GM23338 (cell line): ENCODE measurements around the gene ZNF276. TPM values are rescaled to one million over a fixed set of nuclear protein-coding genes. Genes with fewer than 3 reads are reported as not detected.

ENCODE experiments used
- ATAC-seq: fragments of 200-7000 bp; cut with Tn5 transposase; 3 replicates; pipeline ENCODE4 v1.9.1; 2020
- DNase-seq: peaks from one replicate; pipeline ENCODE4 v3.0.0-alpha.2; 2015; ENCODE audit warnings: low spot score
- H2AFZ ChIP-seq: fragments of 200-600 bp; sonication (generic); 2 replicates; pipeline ENCODE4 v1.8.0; 2016; ENCODE audit warnings: antibody characterized with exemption, mild to moderate bottlenecking, moderate library complexity
- H3F3A ChIP-seq: fragments of 200-600 bp; sonication (generic); replicated peaks from 2 replicates; pipeline ENCODE4 v1.8.0; 2017; ENCODE audit warnings: antibody characterized with exemption, mixed run types, low read depth
- H3K27ac ChIP-seq: fragments of 200-600 bp; sonication (generic); 2 replicates; pipeline ENCODE4 v1.6.1; 2016; ENCODE audit warnings: low read depth
- H3K27me3 ChIP-seq: fragments of 200-600 bp; sonication (generic); 2 replicates; pipeline ENCODE4 v1.8.0; 2016; ENCODE audit warnings: mild to moderate bottlenecking, mixed run types, moderate library complexity; ENCODE audit not compliant: insufficient read depth
- H3K36me3 ChIP-seq: fragments of 200-600 bp; sonication (generic); 2 replicates; pipeline ENCODE4 v1.8.0; 2016; ENCODE audit warnings: mild to moderate bottlenecking; ENCODE audit not compliant: insufficient read depth
- H3K4me1 ChIP-seq: fragments of 200-600 bp; sonication (generic); 2 replicates; pipeline ENCODE4 v1.8.0; 2016; ENCODE audit warnings: mild to moderate bottlenecking, moderate library complexity; ENCODE audit not compliant: insufficient read depth
- H3K4me2 ChIP-seq: fragments of 200-600 bp; sonication (generic); 2 replicates; pipeline ENCODE4 v1.7.1; 2017; ENCODE audit warnings: mixed run types
- H3K4me3 ChIP-seq: fragments of 200-600 bp; sonication (generic); 2 replicates; pipeline ENCODE4 v1.6.1; 2016; ENCODE audit warnings: mixed run types
- H3K79me2 ChIP-seq: fragments of 200-600 bp; sonication (generic); replicated peaks from 2 replicates; pipeline ENCODE4 v1.8.0; 2017; ENCODE audit warnings: mild to moderate bottlenecking; ENCODE audit not compliant: insufficient read depth
- H3K9me2 ChIP-seq: fragments of 200-600 bp; sonication (generic); 2 replicates; pipeline ENCODE4 v1.8.0; 2017; ENCODE audit not compliant: insufficient read depth
- H4K20me1 ChIP-seq: fragments of 200-600 bp; sonication (generic); replicated peaks from 2 replicates; pipeline ENCODE4 v1.8.0; 2017; ENCODE audit warnings: mild to moderate bottlenecking; ENCODE audit not compliant: insufficient read depth
- H3K27ac Mint-ChIP-seq: 2 replicates; pipeline ENCODE4 v1.8.0; 2020; ENCODE audit warnings: inconsistent platforms, mild to moderate bottlenecking, moderate library complexity, mixed read lengths
- H3K27me3 Mint-ChIP-seq: 3 replicates; pipeline ENCODE4 v1.8.0; 2022; ENCODE audit warnings: low read depth, mild to moderate bottlenecking, moderate library complexity, mixed read lengths, inconsistent platforms; ENCODE audit not compliant: insufficient read depth, poor library complexity
- H3K36me3 Mint-ChIP-seq: 3 replicates; pipeline ENCODE4 v1.8.0; 2021; ENCODE audit warnings: low read depth, mild to moderate bottlenecking, inconsistent platforms, moderate library complexity, mixed read lengths
- H3K4me1 Mint-ChIP-seq: 3 replicates; pipeline ENCODE4 v1.8.0; 2020; ENCODE audit warnings: mild to moderate bottlenecking, inconsistent platforms, mixed read lengths
- H3K4me3 Mint-ChIP-seq: 3 replicates; pipeline ENCODE4 v1.8.0; 2021; ENCODE audit warnings: moderate library complexity, mild to moderate bottlenecking, inconsistent platforms, mixed read lengths
- H3K9me3 Mint-ChIP-seq: 3 replicates; pipeline ENCODE4 v1.8.0; 2020; ENCODE audit warnings: moderate library complexity, mild to moderate bottlenecking, inconsistent platforms, mixed read lengths
- CREB1 ChIP-seq: fragments of 250-450 bp; sonication (Bioruptor Pico); IDR thresholded peaks from 2 replicates; pipeline ENCODE4 v1.5.0; 2020; ENCODE audit warnings: low read depth, mild to moderate bottlenecking, moderate library complexity
- EZH2 ChIP-seq: fragments of 200-600 bp; sonication (generic); IDR thresholded peaks from one replicate; pipeline ENCODE4 v1.8.0; 2017; ENCODE audit warnings: antibody characterized with exemption, mild to moderate bottlenecking, low read depth; ENCODE audit not compliant: unreplicated experiment
- EZH2phosphoT487 ChIP-seq: fragments of 200-600 bp; sonication (generic); IDR thresholded peaks from one replicate; pipeline ENCODE4 v1.8.1; 2018; ENCODE audit warnings: antibody characterized with exemption; ENCODE audit not compliant: unreplicated experiment
- JUNB ChIP-seq: IDR thresholded peaks from one replicate; pipeline ENCODE4 v1.6.1; 2016; ENCODE audit warnings: antibody characterized with exemption; ENCODE audit not compliant: unreplicated experiment
- NANOG ChIP-seq: IDR thresholded peaks from 2 replicates; pipeline ENCODE4 v1.6.1; 2016; ENCODE audit warnings: antibody characterized with exemption, borderline replicate concordance
- POLR2AphosphoS5 ChIP-seq: IDR thresholded peaks from 2 replicates; pipeline ENCODE4 v1.6.1; 2016; ENCODE audit warnings: antibody characterized with exemption, low read depth
- STAT1 ChIP-seq: IDR thresholded peaks from one replicate; pipeline ENCODE4 v1.6.1; 2016; ENCODE audit warnings: antibody characterized with exemption; ENCODE audit not compliant: unreplicated experiment
- ZNF114 ChIP-seq: fragments of 250-450 bp; sonication (Bioruptor Pico); IDR thresholded peaks from 2 replicates; pipeline ENCODE4 v1.5.0; 2020; ENCODE audit warnings: mild to moderate bottlenecking, moderate library complexity
- ZNF331 ChIP-seq: fragments of 250-450 bp; sonication (Bioruptor Pico); IDR thresholded peaks from 2 replicates; pipeline ENCODE4 v1.5.0; 2020; ENCODE audit warnings: low read depth, mild to moderate bottlenecking, moderate library complexity
- polyA plus RNA-seq: library from polyadenylated mRNA; unstranded; fragments of >200 nt; fragmentation: Nextera tagmentation; extraction: Ambion mirVana; gene quantifications from 2 replicates; pipeline ENCODE4 v1.2.1, GENCODE V29; 2016
- total RNA-seq: library from RNA; depleted of rRNA; stranded (reverse); fragments of >200 nt; shearing (Covaris generic); gene quantifications from 2 replicates; pipeline ENCODE4 v1.2.3, GENCODE V29; 2014
- TF ChIP-seq, protein P1 (sequence below), 2 experiments: fragments of 200-600 bp in 1 of 2; sonication (generic) in 1 of 2; conservative IDR thresholded peaks; 2 replicates each; pipeline versions ENCODE4 v1.5.1 to v1.6.1; 2016 to 2017; ENCODE audit warnings: antibody characterized with exemption in 2 of 2, low read depth in 2 of 2, mild to moderate bottlenecking in 2 of 2, moderate library complexity in 1 of 2
- TF ChIP-seq, protein P2 (sequence below): IDR thresholded peaks from one replicate; pipeline ENCODE4 v1.6.1; 2018; ENCODE audit warnings: antibody characterized with exemption; ENCODE audit not compliant: unreplicated experiment
- TF ChIP-seq, protein P3 (sequence below): IDR thresholded peaks from 2 replicates; pipeline ENCODE4 v1.6.1; 2016; ENCODE audit warnings: antibody characterized with exemption
- TF ChIP-seq, protein P4 (sequence below): fragments of 250-450 bp; sonication (Bioruptor Pico); IDR thresholded peaks from 2 replicates; pipeline ENCODE4 v1.5.0; 2020; ENCODE audit warnings: mild to moderate bottlenecking, moderate library complexity

Gene ZNF276
- total and polyA plus RNA-seq, 2 experiments from 2014 or later, result 3.4 to 15.6 TPM

DNA sequence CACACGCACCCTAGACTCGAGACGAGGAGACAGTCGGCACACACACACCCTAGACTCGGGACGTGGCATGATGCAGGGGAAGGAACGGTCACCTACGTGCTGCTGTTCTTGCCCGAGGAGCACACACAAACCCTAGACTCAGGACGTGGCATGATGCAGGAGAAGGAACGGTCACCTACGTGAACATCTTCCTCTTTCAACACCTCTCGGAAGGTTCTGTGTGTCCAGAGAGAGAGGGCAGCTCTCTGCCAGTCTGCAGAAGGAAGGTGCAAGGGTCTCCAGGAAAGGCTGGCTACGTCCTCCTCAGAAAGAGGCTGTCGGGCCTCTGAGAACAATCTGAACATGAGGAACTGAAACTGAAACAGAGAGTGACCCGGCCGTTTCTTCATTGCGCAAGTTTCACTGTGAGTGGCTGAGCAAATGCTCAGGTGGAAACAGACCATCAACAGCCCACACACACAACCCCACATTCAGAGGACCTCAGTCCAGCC, 43.4 kb downstream of the ZNF276 start:
- H3K9me3 Mint-ChIP-seq, result no peaks in the 10 kb centered on the region
- no peak overlapping the region for H3K27ac Mint-ChIP-seq
- peaks cover 79% of the 10 kb centered on the region for H3K36me3 Mint-ChIP-seq
- Histone ChIP-seq H3K4me2 (no peak overlapping the region), H3K4me3 (no peak overlapping the region), H3F3A (0 out of 2 replicates have a peak, but pooled peaks cover 3% of the 10 kb centered on the region), H3K27ac (no peak overlapping the region), H2AFZ (no peak overlapping the region), H3K36me3 (peaks cover 41% of the 10 kb centered on the region), H4K20me1 (peaks cover 14% of the 10 kb centered on the region; the same call in 1 of the 2 replicates), H3K79me2 (no peaks in the 10 kb centered on the region), H3K27me3 (no peaks in the 10 kb centered on the region), H3K4me1 (no peaks in the 10 kb centered on the region), H3K9me2 (no peaks in the 10 kb centered on the region)
- H3K27me3 Mint-ChIP-seq, result peaks cover 10% of the 10 kb centered on the region
- TF ChIP-seq, protein P1, sequence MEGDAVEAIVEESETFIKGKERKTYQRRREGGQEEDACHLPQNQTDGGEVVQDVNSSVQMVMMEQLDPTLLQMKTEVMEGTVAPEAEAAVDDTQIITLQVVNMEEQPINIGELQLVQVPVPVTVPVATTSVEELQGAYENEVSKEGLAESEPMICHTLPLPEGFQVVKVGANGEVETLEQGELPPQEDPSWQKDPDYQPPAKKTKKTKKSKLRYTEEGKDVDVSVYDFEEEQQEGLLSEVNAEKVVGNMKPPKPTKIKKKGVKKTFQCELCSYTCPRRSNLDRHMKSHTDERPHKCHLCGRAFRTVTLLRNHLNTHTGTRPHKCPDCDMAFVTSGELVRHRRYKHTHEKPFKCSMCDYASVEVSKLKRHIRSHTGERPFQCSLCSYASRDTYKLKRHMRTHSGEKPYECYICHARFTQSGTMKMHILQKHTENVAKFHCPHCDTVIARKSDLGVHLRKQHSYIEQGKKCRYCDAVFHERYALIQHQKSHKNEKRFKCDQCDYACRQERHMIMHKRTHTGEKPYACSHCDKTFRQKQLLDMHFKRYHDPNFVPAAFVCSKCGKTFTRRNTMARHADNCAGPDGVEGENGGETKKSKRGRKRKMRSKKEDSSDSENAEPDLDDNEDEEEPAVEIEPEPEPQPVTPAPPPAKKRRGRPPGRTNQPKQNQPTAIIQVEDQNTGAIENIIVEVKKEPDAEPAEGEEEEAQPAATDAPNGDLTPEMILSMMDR (conservative IDR thresholded peaks at IDR 0.05; ENCODE audit: low read depth in 2 of 2), result no peak
- TF ChIP-seq NANOG (no peak), ZNF114 (no peak), ZNF331 (CRISPR knock-in tag) (no peak), CREB1 (CRISPR knock-in tag) (no peak), STAT1 (no peak), EZH2phosphoT487 (no peak), EZH2 (no peak), JUNB (no peak), POLR2AphosphoS5 (no peak)
- TF ChIP-seq, protein P2, sequence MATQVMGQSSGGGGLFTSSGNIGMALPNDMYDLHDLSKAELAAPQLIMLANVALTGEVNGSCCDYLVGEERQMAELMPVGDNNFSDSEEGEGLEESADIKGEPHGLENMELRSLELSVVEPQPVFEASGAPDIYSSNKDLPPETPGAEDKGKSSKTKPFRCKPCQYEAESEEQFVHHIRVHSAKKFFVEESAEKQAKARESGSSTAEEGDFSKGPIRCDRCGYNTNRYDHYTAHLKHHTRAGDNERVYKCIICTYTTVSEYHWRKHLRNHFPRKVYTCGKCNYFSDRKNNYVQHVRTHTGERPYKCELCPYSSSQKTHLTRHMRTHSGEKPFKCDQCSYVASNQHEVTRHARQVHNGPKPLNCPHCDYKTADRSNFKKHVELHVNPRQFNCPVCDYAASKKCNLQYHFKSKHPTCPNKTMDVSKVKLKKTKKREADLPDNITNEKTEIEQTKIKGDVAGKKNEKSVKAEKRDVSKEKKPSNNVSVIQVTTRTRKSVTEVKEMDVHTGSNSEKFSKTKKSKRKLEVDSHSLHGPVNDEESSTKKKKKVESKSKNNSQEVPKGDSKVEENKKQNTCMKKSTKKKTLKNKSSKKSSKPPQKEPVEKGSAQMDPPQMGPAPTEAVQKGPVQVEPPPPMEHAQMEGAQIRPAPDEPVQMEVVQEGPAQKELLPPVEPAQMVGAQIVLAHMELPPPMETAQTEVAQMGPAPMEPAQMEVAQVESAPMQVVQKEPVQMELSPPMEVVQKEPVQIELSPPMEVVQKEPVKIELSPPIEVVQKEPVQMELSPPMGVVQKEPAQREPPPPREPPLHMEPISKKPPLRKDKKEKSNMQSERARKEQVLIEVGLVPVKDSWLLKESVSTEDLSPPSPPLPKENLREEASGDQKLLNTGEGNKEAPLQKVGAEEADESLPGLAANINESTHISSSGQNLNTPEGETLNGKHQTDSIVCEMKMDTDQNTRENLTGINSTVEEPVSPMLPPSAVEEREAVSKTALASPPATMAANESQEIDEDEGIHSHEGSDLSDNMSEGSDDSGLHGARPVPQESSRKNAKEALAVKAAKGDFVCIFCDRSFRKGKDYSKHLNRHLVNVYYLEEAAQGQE, result no peak
- TF ChIP-seq, protein P3, sequence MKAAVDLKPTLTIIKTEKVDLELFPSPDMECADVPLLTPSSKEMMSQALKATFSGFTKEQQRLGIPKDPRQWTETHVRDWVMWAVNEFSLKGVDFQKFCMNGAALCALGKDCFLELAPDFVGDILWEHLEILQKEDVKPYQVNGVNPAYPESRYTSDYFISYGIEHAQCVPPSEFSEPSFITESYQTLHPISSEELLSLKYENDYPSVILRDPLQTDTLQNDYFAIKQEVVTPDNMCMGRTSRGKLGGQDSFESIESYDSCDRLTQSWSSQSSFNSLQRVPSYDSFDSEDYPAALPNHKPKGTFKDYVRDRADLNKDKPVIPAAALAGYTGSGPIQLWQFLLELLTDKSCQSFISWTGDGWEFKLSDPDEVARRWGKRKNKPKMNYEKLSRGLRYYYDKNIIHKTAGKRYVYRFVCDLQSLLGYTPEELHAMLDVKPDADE, result no peak
- TF ChIP-seq, protein P4, sequence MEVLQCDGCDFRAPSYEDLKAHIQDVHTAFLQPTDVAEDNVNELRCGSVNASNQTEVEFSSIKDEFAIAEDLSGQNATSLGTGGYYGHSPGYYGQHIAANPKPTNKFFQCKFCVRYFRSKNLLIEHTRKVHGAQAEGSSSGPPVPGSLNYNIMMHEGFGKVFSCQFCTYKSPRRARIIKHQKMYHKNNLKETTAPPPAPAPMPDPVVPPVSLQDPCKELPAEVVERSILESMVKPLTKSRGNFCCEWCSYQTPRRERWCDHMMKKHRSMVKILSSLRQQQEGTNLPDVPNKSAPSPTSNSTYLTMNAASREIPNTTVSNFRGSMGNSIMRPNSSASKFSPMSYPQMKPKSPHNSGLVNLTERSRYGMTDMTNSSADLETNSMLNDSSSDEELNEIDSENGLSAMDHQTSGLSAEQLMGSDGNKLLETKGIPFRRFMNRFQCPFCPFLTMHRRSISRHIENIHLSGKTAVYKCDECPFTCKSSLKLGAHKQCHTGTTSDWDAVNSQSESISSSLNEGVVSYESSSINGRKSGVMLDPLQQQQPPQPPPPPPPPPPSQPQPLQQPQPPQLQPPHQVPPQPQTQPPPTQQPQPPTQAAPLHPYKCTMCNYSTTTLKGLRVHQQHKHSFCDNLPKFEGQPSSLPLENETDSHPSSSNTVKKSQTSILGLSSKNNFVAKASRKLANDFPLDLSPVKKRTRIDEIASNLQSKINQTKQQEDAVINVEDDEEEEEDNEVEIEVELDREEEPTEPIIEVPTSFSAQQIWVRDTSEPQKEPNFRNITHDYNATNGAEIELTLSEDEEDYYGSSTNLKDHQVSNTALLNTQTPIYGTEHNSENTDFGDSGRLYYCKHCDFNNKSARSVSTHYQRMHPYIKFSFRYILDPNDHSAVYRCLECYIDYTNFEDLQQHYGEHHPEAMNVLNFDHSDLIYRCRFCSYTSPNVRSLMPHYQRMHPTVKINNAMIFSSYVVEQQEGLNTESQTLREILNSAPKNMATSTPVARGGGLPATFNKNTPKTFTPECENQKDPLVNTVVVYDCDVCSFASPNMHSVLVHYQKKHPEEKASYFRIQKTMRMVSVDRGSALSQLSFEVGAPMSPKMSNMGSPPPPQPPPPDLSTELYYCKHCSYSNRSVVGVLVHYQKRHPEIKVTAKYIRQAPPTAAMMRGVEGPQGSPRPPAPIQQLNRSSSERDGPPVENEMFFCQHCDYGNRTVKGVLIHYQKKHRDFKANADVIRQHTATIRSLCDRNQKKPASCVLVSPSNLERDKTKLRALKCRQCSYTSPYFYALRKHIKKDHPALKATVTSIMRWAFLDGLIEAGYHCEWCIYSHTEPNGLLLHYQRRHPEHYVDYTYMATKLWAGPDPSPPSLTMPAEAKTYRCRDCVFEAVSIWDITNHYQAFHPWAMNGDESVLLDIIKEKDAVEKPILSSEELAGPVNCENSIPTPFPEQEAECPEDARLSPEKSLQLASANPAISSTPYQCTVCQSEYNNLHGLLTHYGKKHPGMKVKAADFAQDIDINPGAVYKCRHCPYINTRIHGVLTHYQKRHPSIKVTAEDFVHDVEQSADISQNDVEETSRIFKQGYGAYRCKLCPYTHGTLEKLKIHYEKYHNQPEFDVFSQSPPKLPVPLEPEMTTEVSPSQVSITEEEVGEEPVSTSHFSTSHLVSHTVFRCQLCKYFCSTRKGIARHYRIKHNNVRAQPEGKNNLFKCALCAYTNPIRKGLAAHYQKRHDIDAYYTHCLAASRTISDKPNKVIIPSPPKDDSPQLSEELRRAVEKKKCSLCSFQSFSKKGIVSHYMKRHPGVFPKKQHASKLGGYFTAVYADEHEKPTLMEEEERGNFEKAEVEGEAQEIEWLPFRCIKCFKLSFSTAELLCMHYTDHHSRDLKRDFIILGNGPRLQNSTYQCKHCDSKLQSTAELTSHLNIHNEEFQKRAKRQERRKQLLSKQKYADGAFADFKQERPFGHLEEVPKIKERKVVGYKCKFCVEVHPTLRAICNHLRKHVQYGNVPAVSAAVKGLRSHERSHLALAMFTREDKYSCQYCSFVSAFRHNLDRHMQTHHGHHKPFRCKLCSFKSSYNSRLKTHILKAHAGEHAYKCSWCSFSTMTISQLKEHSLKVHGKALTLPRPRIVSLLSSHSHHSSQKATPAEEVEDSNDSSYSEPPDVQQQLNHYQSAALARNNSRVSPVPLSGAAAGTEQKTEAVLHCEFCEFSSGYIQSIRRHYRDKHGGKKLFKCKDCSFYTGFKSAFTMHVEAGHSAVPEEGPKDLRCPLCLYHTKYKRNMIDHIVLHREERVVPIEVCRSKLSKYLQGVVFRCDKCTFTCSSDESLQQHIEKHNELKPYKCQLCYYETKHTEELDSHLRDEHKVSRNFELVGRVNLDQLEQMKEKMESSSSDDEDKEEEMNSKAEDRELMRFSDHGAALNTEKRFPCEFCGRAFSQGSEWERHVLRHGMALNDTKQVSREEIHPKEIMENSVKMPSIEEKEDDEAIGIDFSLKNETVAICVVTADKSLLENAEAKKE (CRISPR knock-in tag), result no peak
- ATAC-seq (no peak), DNase-seq (no peak)
- no peak overlapping the region for H3K4me3 Mint-ChIP-seq
- no peaks in the 10 kb centered on the region for H3K4me1 Mint-ChIP-seq
